GM12891 (cell line): ENCODE data around the gene TAS2R4.
"Not testable (repeated sequence)": the region's sequence is repeated elsewhere in the genome, so short reads cannot be mapped to it uniquely, and the experiment has no call there.

ENCODE experiments used
- POLR2A ChIP-seq: IDR thresholded peaks from 2 replicates; pipeline ENCODE4 v1.6.1; 2011; ENCODE audit warnings: low read depth, low read length, control low read depth
- POLR2AphosphoS5 ChIP-seq: IDR thresholded peaks from 2 replicates; pipeline ENCODE4 v1.6.1; 2011; ENCODE audit warnings: low read depth, low read length, control low read depth
- POU2F2 ChIP-seq: IDR thresholded peaks from 2 replicates; pipeline ENCODE4 v1.6.1; 2011; ENCODE audit warnings: low read depth, mild to moderate bottlenecking, control low read depth, low read length, moderate library complexity
- SPI1 ChIP-seq: IDR thresholded peaks from 2 replicates; pipeline ENCODE4 v1.6.1; 2011; ENCODE audit warnings: low read depth, low read length, control low read depth
- TAF1 ChIP-seq: IDR thresholded peaks from 2 replicates; pipeline ENCODE4 v1.6.1; 2011; ENCODE audit warnings: low read depth, low read length, control low read depth

GRCh38 chr7:141822432-141822831 is 46.0 kb downstream of the TAS2R4 start:
- TF ChIP-seq POLR2AphosphoS5, POLR2A, TAF1, SPI1, POU2F2: not testable (repeated sequence)
